Lung (tissue), 12 donors: Measurements from ENCODE around the gene POLN. TPM values are rescaled to one million over a fixed set of nuclear protein-coding genes. Genes with fewer than 3 reads are reported as not detected.

Experiments
- ATAC-seq: fragments of 200-7000 bp; cut with Tn5 transposase; one replicate; pipeline ENCODE4 v1.9.1; 2020; ENCODE audit warnings: moderate number of reproducible peaks; ENCODE audit not compliant: insufficient read depth, low FRiP score
- DNase-seq, 3 donors: peaks; one replicate each; pipeline ENCODE4 v3.0.0-alpha.2; 2013 to 2017
- H3K27ac ChIP-seq, 2 donors: one replicate each; pipeline ENCODE4 v1.5.1; 2013; ENCODE audit warnings: mild to moderate bottlenecking in 2 of 2, moderate library complexity in 2 of 2, control low read depth in 1 of 2, inconsistent platforms in 1 of 2, low read depth in 1 of 2, low read length in 1 of 2
- H3K27me3 ChIP-seq, 3 donors: one replicate each; pipeline ENCODE4 v1.5.1; 2013; ENCODE audit warnings: low read length in 2 of 3; ENCODE audit not compliant: control insufficient read depth in 3 of 3, insufficient read depth in 3 of 3
- H3K36me3 ChIP-seq, 4 donors: one replicate each; pipeline ENCODE4 v1.5.1; 2013; ENCODE audit warnings: low read length in 4 of 4, mild to moderate bottlenecking in 1 of 4, moderate library complexity in 1 of 4; ENCODE audit not compliant: control insufficient read depth in 4 of 4, insufficient read depth in 4 of 4
- H3K4me1 ChIP-seq, 5 donors: one replicate each; pipeline ENCODE4 v1.5.1; 2013; ENCODE audit warnings: low read length in 5 of 5, mild to moderate bottlenecking in 2 of 5, moderate library complexity in 1 of 5; ENCODE audit not compliant: control insufficient read depth in 5 of 5, insufficient read depth in 5 of 5
- H3K4me3 ChIP-seq: one replicate; pipeline ENCODE4 v1.5.1; 2013; ENCODE audit warnings: mild to moderate bottlenecking, control low read depth, moderate library complexity
- H3K9ac ChIP-seq, 2 donors: one replicate each; pipeline ENCODE4 v1.5.1; 2013; ENCODE audit warnings: low read length in 2 of 2, control low read depth in 1 of 2; ENCODE audit not compliant: insufficient read depth in 1 of 2
- H3K9me3 ChIP-seq, 4 donors: one replicate each; pipeline ENCODE4 v1.5.1; 2013; ENCODE audit warnings: low read length in 3 of 4, mild to moderate bottlenecking in 1 of 4, moderate library complexity in 1 of 4; ENCODE audit not compliant: control insufficient read depth in 4 of 4, insufficient read depth in 3 of 4
- WGBS, 2 donors: extraction: QIAGEN DNeasy Blood & Tissue Kit; methylation state at CpG; one replicate each; pipeline ENCODE4 v1.1.7; 2013; 5-methylcytosine and 5-hydroxymethylcytosine counted together
- polyA plus RNA-seq, 2 donors: library from polyadenylated mRNA; stranded (reverse); fragments of 200-250 nt; gene quantifications; one replicate each; pipeline ENCODE4 v1.2.1, GENCODE V29; 2013
- total RNA-seq, 2 donors: library from RNA; depleted of rRNA in 1 of 2; stranded (reverse); fragments of >200 nt in 1 of 2; gene quantifications; one replicate each; pipeline ENCODE4 v1.2.1, GENCODE V29; 2014 to 2021
- TF ChIP-seq, protein P1 (sequence below): IDR thresholded peaks from 2 replicates; pipeline ENCODE4 v1.5.1; 2012; ENCODE audit warnings: mild to moderate bottlenecking; ENCODE audit errors: control extremely low read depth, extremely low read depth
- donor health status: control.
- donor health status: control.
- donor health status: Bipolar disorder and iron deficiency.
- donor health status: healthy.
- donor health status: DM: yes; HTN: yes; CAD: no.

The POLN gene
- total and polyA plus RNA-seq, 4 donors, result 0.68 to 3.7 (median 2.2) TPM

DNA sequence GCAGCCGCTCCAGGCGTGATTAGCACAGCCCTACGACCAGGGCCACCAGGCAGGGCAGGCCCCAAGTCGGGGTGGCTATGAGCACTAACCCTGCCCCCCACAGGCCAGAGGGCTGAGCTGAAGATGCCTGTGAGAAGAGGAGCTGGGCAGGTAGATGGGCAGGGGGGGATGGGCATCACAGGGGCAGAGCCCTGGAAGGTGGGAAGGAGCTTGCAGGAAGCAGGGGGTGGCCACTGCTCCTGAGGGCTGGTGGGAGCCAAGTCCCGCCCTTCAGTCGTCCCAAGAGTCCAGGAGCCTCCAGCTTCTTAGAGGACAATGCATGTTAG lies 27.2 kb upstream of the POLN start:
- no peak overlapping the region for H3K4me3 ChIP-seq
- no peak for DNase-seq

DNA sequence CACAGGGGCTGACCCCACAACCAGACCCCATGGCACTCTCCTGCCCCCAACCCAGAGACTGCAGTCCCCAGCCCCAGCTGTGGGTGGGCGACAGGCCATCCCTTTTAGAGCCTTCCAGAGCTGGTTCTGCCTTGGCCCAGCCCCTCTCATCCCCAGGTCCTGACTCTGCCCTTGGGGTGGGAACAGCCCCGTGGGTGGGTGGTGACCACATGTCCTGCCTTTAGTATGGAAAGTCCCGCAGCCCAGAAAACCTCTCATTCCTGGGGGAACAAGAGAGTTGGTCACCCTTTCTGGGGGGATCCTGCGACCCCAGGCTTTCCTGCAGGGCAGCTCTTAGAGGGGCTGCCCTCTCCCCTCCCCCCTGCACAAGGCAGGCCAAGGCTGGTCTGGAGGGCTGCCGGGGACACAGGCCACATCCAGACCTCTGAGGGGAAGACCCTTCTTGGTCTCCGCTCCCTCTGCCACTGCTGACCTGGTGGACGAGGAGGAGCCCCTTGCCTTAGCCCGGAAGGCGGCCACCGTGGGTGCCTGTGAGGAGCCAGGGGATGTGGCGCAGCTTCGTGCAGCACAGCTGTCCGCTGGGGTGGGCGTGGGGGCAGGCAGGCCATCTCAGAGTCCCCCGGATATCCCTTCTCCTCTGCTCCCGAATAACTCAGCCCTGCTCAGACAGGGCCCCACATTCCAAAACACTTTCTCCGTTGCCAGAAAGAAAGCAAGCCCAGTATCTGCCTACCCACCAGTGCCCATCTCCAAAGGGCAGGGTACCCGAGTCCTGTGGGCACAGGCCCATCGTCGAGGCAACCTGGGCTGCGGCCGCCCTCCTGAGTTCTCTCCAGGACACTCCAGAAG lies 26.7 kb upstream of the POLN start:
- Histone ChIP-seq H3K27ac (no peak overlapping the region), H3K27me3 (no peaks in the 10 kb centered on the region), H3K4me1 (peaks cover 4 to 55% (median 6%) of the 10 kb centered on the region in 5 donors), H3K4me3 (no peak overlapping the region), H3K9me3 (no peaks in the 10 kb centered on the region), H3K9ac (no peak overlapping the region), H3K36me3 (peaks cover 0 to 2% (median 0%) of the 10 kb centered on the region in 4 donors)
- WGBS, 2 donors, result 80 to 84% methylated on average over 22 of the region's 22 CpGs
- no peak for ATAC-seq
- TF ChIP-seq, protein P1, sequence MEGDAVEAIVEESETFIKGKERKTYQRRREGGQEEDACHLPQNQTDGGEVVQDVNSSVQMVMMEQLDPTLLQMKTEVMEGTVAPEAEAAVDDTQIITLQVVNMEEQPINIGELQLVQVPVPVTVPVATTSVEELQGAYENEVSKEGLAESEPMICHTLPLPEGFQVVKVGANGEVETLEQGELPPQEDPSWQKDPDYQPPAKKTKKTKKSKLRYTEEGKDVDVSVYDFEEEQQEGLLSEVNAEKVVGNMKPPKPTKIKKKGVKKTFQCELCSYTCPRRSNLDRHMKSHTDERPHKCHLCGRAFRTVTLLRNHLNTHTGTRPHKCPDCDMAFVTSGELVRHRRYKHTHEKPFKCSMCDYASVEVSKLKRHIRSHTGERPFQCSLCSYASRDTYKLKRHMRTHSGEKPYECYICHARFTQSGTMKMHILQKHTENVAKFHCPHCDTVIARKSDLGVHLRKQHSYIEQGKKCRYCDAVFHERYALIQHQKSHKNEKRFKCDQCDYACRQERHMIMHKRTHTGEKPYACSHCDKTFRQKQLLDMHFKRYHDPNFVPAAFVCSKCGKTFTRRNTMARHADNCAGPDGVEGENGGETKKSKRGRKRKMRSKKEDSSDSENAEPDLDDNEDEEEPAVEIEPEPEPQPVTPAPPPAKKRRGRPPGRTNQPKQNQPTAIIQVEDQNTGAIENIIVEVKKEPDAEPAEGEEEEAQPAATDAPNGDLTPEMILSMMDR, result no peak
- no peak for DNase-seq

More for the DNA sequence above, 27.2 kb upstream of the POLN start:
- Histone ChIP-seq H3K4me1 (peaks cover 4 to 49% (median 6%) of the 10 kb centered on the region in 5 donors), H3K27ac (no peak overlapping the region), H3K9ac (no peak overlapping the region), H3K27me3 (no peaks in the 10 kb centered on the region), H3K9me3 (no peaks in the 10 kb centered on the region), H3K36me3 (peaks cover 0 to 2% (median 0%) of the 10 kb centered on the region in 4 donors)
- no peak for ATAC-seq
- 81% methylated on average over 6 of the region's 6 CpGs for WGBS, 2 donors
- TF ChIP-seq, protein P1, result no peak

- Histone ChIP-seq H3K9me3 (no peaks in the 10 kb centered on the region), H3K4me1 (peaks cover 5 to 60% (median 8%) of the 10 kb centered on the region in 5 donors), H3K36me3 (peaks cover 0 to 2% (median 0%) of the 10 kb centered on the region in 4 donors), H3K27me3 (no peaks in the 10 kb centered on the region), H3K9ac (no peak overlapping the region), H3K27ac (no peak overlapping the region), H3K4me3 (no peak overlapping the region)
- TF ChIP-seq, protein P1, result no peak
- 89 to 90% methylated on average over 8 to 12 of the region's 12 CpGs for WGBS, 2 donors
- DNase-seq (no peak), ATAC-seq (no peak)
Observed at GRCh38 chr4:2267841-2268240, 25.9 kb upstream of the POLN start.
